Fibroblast of upper back skin (primary cell): ENCODE results near the gene POM121L12.

ENCODE experiments used
- DNase-seq: peaks from one replicate; pipeline ENCODE4 v3.0.0-alpha.2; 2013

Gene POM121L12

DNA sequence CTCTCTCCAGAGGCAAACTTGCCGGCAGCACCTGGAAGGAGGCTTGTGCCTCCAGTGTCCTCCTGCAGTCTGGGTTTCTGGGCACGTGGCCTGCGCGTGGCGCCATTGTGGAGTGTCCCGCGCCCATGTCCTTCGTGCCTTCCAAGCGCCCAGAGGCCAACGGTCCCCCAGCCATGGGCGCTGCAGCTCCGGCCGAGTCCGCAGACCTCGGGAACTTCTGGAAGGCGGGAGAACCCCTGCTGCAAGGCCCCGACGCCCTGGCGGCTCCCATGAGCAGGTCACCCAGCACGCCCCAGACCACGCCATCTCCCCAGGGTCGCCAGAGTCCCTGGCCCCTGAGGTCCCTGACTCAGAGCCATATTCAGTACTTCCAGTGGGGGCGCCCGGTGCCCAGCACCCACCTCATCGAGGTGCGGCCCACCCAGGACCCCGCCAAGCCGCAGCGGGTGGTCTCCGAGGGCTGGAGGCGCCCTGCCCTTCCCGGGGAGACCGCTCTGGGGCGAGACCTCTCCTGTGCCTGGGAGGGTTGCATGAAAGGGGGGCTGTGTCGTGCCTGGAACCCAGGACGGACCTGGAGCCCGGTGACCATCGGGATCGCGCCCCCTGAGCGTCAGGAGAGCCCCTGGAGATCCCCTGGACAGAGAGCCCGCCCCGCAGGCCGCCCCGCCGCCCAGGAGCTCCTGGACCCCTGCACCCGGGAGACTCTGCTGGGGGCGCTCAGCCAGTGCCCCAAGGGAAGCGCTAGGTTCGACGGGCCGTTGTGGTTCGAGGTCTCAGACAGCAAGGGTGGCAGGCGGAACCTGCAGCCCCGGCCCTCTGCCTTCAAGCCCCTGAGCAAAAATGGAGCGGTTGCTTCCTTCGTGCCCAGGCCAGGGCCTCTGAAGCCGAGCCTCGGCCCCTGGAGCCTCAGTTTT is at the start of gene POM121L12:
TSS of gene POM121L12 (plus strand) at position 135 of the 914 bp plus-strand sequence. CDS start at position 174, 39 bp downstream.
- no peak for DNase-seq

GRCh38 chr7:52992001-52992400 is 43.4 kb upstream of the POM121L12 start:
- DNase-seq = no peak

- DNase-seq = no peak
Observed at GRCh38 chr7:52992479-52993162, 42.8 kb upstream of the POM121L12 start.

- no peak for DNase-seq
Observed at GRCh38 chr7:52995676-52996075, 39.8 kb upstream of the POM121L12 start.

- no peak for DNase-seq
Observed at GRCh38 chr7:53001221-53001620, 34.2 kb upstream of the POM121L12 start.

DNA sequence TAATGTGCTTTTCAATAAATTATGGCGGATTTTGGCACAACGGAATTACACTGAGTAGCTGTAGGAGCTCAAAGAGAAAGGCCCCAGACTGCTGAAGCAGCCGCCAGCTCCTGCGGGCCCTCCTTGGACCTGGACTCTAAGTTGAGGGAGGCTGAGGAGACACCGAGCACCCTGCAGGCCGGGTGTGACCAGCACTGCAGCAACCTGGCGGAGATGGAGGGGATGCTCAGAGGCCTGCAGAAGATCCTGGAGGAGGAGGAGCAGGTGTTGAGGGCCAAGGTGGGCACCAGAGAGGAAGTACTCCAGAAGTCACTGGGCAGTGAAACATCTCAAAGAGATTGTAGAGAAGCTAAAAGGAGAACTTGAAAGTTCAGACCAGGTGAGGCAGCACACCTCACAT is 33.0 kb upstream of the POM121L12 start:
- no peak for DNase-seq

DNA sequence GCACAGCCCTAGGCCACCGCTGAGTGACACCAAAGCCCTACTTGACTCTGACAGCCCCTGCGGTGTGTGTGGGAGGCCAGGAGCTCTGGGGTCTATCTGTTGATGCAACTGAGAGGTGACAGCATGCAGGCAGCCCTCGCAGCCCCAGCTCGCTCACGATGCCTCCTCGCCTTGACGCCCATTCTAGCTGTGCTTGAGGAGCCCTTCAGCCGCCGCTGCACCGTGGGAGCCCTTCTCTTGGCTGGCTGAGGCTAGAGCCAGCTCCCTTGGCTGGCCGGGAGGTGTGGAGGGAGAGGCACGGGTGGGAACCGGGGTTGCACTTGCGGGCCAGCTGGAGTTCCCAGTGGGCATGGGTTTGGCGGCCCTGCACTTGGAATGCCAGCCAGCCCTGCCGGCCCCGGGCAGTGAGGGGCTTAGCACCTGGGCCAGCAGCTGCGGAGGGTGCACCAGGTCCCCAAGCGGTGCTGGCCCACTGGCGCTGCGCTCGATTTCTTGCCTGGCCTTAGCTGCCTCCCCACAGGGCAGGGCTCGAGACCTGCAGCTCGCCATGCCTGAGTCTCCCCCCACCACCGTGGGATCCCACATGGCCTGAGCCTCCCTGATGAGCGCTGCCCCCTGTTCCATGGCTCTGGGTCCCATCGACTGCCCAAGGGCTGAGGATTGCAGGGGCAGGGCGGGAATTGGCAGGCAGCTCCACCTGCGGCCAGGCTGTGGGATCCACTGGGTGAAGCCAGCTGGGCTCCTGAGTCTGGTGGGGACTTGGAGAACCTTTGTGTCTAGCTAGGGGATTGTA is 31.6 kb upstream of the POM121L12 start:
- DNase-seq = no peak

- DNase-seq = no peak
Observed at GRCh38 chr7:53013925-53014324, 21.5 kb upstream of the POM121L12 start.

DNA sequence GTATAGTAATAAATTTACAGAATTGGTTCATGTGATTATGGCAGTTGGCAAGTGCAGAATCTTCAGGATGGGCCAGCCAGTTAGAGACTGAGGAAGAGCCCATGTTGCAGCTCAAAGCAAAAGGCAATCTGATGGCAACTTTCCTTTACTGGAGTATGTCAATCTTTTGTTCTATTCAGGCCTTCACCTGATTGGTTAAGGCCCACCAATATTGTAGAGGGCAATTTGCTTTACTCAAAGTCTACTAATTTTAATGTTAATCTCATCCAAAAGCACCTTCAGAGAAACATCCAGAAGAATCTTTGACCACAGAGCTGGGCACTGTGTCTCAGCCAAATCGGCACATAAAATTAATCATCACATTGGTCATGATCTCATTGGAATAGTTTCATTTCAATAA is 20.0 kb upstream of the POM121L12 start:
- DNase-seq = no peak

GRCh38 chr7:53022893-53023292 is 12.5 kb upstream of the POM121L12 start:
- no peak for DNase-seq

- no peak for DNase-seq
Observed at GRCh38 chr7:53048638-53049037, 13.2 kb downstream of the POM121L12 start.

- DNase-seq = no peak
Observed at GRCh38 chr7:53050433-53050832, 15.0 kb downstream of the POM121L12 start.

GRCh38 chr7:53059591-53059990 is 24.2 kb downstream of the POM121L12 start:
- no peak for DNase-seq

DNA sequence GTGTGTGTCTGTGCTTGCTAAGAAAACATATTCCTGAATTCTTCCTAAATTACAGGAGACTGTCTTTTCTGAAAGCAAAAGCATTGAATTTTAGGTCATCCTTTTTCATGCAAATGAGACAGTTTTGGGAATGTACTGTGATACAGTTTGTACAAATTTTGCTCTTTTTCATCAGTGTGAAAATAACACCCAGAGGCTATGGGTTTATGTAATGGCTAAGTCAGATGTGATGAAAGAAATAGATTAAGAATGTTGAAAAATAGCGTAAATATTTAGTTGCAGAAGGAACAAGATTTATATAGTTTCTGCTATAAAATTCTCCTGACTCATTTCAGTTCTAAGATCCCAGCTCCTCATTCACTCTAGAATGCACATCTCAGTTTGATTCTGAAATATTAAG is 24.6 kb downstream of the POM121L12 start:
- no peak for DNase-seq

DNA sequence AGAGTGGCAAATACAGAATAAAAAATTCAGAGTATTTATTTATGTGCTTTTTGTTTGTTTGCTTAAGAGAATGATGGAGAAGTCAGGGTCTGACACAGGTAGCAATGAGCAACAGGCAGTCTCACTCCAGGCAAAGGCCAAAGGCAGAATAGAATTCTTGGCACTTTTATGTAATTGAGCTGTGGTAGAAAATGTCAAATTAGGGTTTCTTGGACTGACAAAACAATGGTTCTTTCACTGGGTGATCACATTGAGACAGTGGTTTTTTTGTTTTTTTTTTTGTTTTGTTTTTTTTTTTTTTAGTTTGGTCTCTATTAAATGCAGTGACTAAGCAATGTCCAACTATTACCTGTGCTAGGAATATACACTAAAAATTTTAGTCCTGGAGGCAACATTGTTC is 27.4 kb downstream of the POM121L12 start:
- no peak for DNase-seq

GRCh38 chr7:53068673-53069072 is 33.2 kb downstream of the POM121L12 start:
- no peak for DNase-seq

GRCh38 chr7:53070883-53071282 is 35.5 kb downstream of the POM121L12 start:
- no peak for DNase-seq
